AG08395 (cell line): ENCODE results near the gene TCF19.

ENCODE experiments used
- DNase-seq: peaks from one replicate; pipeline ENCODE4 v3.0.0; 2012; ENCODE audit warnings: mixed read lengths, low spot score

TCF19 gene

DNA sequence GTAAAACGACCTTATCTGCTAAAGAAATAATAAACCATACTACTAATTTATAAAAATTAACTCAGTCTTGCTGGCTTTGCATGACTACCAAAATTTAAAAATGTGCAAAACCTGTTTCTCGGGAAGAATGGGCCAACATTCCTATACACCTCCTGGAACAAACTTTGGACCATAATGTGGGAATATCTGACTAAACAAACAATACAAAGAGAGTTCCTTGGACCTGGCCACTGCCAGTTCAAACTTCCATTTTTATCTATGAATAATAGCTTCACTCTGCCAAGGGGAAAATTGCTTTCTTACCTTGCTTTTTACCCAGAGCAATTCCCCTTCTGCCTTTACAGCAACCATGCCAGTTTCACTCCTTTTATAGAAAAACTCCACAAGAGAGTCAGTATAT lies 50.7 kb downstream of the TCF19 start:
- no peak for DNase-seq

DNA sequence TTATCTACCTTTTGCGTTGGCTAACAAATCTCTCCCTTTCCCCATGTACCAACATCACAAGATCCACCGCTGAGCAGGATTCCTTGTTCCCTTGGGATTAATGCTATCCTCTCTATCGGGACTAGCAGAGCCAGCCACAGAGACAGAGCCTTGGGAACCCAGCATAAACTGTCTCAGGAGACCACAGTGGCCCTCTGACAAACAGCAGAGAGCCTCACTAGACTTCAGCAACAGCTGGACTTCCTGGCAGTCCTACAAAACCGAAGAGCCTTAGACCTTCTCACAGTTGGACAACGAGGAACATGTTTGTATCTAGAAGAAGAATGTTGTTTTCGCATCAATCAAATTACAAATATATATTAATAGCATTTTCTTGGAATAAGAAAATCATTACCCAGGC lies 51.7 kb downstream of the TCF19 start:
- no peak for DNase-seq

DNA sequence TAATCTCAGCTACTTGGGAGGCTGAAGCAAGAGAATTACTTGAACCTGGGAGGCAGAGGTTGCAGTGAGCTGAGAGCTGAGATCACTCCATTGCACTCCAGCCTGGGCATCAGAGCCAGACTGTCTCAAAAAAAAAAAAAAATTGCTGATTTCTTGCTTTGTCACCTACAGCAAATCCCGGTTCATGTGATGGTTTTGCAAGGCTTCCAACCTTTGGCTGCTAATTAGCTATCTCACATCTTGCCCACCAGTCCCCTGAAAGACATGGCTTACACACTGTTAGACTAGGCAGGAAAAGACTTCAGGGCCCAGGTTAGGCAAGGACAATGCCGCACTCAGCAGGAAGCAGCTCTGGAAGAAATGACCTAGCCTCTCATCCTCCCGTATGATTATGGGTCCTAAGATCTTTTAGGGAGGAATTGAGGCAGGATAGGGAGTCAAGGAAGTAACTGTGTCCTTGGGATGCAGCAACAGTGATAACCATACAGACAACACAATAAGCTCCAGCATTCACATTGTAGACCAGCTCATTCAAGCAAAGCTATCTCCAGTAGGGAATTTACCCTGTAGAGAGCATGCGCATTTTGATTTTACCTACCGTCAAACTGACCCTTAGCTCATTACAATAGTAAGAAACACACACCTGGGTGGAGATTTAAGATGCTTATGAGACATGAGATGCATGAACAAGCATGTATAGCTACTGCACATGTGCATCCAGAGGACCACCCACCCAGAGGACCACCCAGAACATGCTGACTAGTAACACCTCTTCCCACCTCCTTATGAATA lies 52.5 kb downstream of the TCF19 start:
- DNase-seq: no peak
